Neural crest cell (in vitro differentiated cells): ENCODE results near the gene NME9. TPM values are rescaled to one million over a fixed set of nuclear protein-coding genes. Genes with fewer than 3 reads are reported as not detected.

Experiments used
- DNase-seq: peaks from one replicate; pipeline ENCODE4 v3.0.0; 2021; ENCODE audit warnings: low read depth, mixed read lengths, low spot score
- H3K27ac Mint-ChIP-seq: one replicate; pipeline ENCODE4 v1.8.0; 2021; ENCODE audit warnings: mild to moderate bottlenecking, mixed read lengths; ENCODE audit not compliant: unreplicated experiment
- H3K27me3 Mint-ChIP-seq: 2 replicates; pipeline ENCODE4 v1.8.0; 2021; ENCODE audit warnings: low read depth, mild to moderate bottlenecking, mixed read lengths
- H3K36me3 Mint-ChIP-seq: 2 replicates; pipeline ENCODE4 v1.8.0; 2021; ENCODE audit warnings: low read depth, mild to moderate bottlenecking, mixed read lengths
- H3K4me1 Mint-ChIP-seq: 2 replicates; pipeline ENCODE4 v1.8.0; 2021; ENCODE audit warnings: mixed read lengths
- H3K4me3 Mint-ChIP-seq: one replicate; pipeline ENCODE4 v1.8.0; 2021; ENCODE audit warnings: mild to moderate bottlenecking, mixed read lengths
- H3K9me3 Mint-ChIP-seq: 2 replicates; pipeline ENCODE4 v1.8.0; 2021; ENCODE audit warnings: mixed read lengths
- CTCF ChIP-seq: fragments of 200-600 bp; sonication (generic); conservative IDR thresholded peaks from 2 replicates; pipeline ENCODE4 v1.5.0; 2021; ENCODE audit warnings: antibody characterized with exemption, mild to moderate bottlenecking
- total RNA-seq: library from RNA; stranded (reverse); gene quantifications from 2 replicates; pipeline ENCODE4 v1.2.1, GENCODE V29; 2021

Gene NME9
- total RNA-seq, 1 donor from 2014 or later, result 0.79 TPM

- H3K9me3 Mint-ChIP-seq, result no peaks in the 10 kb centered on the region
- no peak overlapping the region for H3K27ac Mint-ChIP-seq
- peaks cover 8% of the 10 kb centered on the region for H3K4me1 Mint-ChIP-seq
- peaks cover 14% of the 10 kb centered on the region for H3K27me3 Mint-ChIP-seq
- H3K4me3 Mint-ChIP-seq, result no peak overlapping the region
- no peak for TF ChIP-seq CTCF
- no peak for DNase-seq
- H3K36me3 Mint-ChIP-seq, result no peaks in the 10 kb centered on the region
Measured at GRCh38 chr3:138317687-138318086, 12.0 kb downstream of the NME9 start.

GRCh38 chr3:138314751-138315150, 14.9 kb downstream of the NME9 start:
- DNase-seq, result no peak
- TF ChIP-seq CTCF, result no peak
- H3K27me3 Mint-ChIP-seq, result peaks cover 43% of the 10 kb centered on the region
- H3K4me1 Mint-ChIP-seq, result no peaks in the 10 kb centered on the region
- H3K27ac Mint-ChIP-seq, result no peak overlapping the region
- H3K9me3 Mint-ChIP-seq, result peaks cover 4% of the 10 kb centered on the region
- peaks cover 3% of the 10 kb centered on the region for H3K36me3 Mint-ChIP-seq
- H3K4me3 Mint-ChIP-seq, result no peak overlapping the region

- H3K36me3 Mint-ChIP-seq, result peaks cover 13% of the 10 kb centered on the region
- H3K27me3 Mint-ChIP-seq, result peaks cover 43% of the 10 kb centered on the region
- H3K4me1 Mint-ChIP-seq, result no peaks in the 10 kb centered on the region
- H3K27ac Mint-ChIP-seq, result no peak overlapping the region
- H3K9me3 Mint-ChIP-seq, result peaks cover 17% of the 10 kb centered on the region
- no peak for DNase-seq
- no peak for TF ChIP-seq CTCF
- no peak overlapping the region for H3K4me3 Mint-ChIP-seq
Measured at GRCh38 chr3:138310494-138310893, 19.2 kb downstream of the NME9 start.

- peaks cover 15% of the 10 kb centered on the region for H3K36me3 Mint-ChIP-seq
- H3K27ac Mint-ChIP-seq, result no peak overlapping the region
- H3K4me3 Mint-ChIP-seq, result no peak overlapping the region
- no peak for TF ChIP-seq CTCF
- H3K4me1 Mint-ChIP-seq, result no peaks in the 10 kb centered on the region
- peaks cover 39% of the 10 kb centered on the region for H3K27me3 Mint-ChIP-seq
- no peak for DNase-seq
- H3K9me3 Mint-ChIP-seq, result peaks cover 17% of the 10 kb centered on the region
Measured at GRCh38 chr3:138308783-138309182, 20.9 kb downstream of the NME9 start.

- H3K9me3 Mint-ChIP-seq, result peaks cover 17% of the 10 kb centered on the region
- DNase-seq, result no peak
Measured at GRCh38 chr3:138307899-138308298, 21.8 kb downstream of the NME9 start.

More at GRCh38 chr3:138307899-138308298, 21.8 kb downstream of the NME9 start:
- Mint-ChIP-seq H3K36me3 (peaks cover 15% of the 10 kb centered on the region), H3K27ac (no peak overlapping the region), H3K4me1 (no peaks in the 10 kb centered on the region), H3K27me3 (peaks cover 31% of the 10 kb centered on the region), H3K4me3 (no peak overlapping the region)
- TF ChIP-seq CTCF, result no peak
